NCI-H1694 (cell line): ENCODE measurements around the gene LRP1B.

ENCODE experiments used
- DNase-seq: peaks from one replicate; lab custom pipeline; 2025; lab: John Stamatoyannopoulos, UW

LRP1B gene

DNA sequence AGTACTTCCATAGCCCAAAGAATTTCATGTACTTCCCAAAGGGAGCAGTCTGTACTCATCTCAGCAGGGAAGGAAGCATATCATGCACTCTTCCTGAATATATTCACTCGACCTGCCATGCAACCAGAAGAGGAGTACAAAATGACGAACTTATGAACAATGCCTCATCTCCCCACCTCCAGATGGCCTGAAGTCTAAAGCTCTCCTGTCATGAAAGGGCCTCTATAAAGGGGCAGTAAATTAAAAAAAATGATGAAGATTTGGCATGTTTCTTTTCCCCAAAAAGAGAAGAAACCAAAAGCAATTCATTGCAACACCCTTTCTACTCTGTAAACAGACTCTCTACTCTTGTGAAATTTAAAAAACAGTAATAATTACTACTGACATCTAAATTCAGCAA is 1601.1 kb downstream of the LRP1B start:
- DNase-seq, result no peak

DNA sequence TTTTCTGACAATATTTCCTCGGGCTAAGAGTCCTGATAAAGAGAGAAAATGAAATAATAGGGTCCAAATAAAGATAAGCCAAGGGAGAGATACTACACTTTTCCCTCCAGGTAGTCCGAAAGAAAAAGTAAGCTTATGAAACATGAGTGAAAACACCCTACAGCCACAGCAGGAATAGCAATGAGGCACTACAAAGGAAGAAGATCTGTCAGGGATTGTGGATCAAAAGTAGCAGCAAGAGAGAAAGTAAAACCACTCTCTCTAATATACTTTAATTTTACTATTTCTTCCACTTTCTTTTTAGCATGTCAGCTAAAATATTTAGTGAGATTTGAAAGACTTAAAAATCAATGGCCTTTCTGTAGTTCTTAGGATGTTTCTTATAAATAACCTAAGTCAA is 1601.8 kb downstream of the LRP1B start:
- no peak for DNase-seq

DNA sequence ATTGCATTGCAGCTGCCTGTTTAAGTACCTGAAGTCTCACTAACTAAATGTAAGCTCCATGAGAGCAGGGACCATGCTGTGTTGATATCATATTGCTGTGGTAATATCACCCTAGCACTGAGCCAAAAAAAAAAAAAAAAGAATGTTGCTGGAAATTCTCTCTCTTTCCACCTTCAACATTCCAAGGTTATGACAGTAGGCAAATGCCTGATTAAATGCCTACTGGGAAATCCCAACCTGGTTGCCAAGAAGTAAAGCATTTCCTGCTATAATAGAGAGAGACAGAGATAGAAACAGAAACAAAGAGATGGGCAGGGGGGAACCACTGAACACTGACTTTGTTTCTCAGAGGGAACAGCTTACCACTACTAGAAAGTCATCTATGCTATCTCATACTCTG is 1604.2 kb downstream of the LRP1B start:
- no peak for DNase-seq

DNA sequence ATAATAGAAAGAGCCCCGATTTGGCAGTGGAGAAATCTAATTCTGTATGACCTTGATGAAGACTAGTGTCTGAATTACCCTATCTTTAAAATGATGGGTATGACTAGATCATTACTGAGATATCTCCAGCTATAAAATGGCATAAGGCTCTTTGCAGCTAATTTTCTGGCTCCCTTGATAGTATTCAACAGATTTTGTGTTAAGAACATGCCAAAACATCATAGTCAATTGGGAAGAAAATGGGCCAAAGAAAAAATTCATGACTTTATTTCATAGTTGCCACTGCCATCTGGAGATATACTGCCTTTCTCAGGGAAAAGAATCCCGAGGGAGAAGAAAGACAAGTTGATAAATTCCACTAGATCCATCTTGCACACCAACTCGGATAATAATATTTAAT is 1618.7 kb downstream of the LRP1B start:
- no peak for DNase-seq

DNA sequence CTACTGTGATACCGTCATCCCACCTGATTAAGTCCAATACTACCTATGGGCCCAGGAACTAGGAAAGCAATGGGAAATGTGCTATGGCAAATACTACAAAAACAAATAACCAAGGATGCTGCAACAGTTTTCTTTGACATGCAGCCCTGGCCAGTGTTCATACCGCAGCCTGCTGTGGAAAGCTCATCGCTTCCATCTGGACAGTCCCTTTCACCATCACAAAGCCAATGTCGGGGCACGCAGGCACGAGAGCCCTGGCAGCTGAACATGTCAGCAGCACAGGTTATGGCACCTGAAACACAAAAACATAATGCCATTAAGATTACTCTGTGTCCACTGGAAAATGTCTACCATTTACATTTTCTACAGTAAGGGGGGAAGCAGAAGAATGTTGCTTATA is 1621.1 kb downstream of the LRP1B start:
- DNase-seq, result no peak

DNA sequence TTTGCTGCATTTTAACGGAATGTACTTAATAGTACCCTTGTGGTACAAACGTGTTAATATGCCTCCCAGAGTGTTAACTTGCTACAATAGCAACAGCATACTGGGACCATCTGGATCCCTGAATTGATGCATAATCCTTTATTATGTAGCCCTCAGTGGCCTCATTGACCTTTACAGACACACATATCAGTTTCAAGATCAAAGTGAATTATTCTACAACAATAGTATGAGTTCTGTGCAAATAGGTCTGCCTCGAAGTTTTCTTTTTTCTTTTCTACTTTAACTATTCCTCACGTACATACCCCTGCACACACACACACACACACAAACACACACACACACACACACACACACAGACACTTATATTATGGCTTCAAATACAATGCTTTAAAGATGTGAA is 1622.1 kb downstream of the LRP1B start:
- no peak for DNase-seq

DNA sequence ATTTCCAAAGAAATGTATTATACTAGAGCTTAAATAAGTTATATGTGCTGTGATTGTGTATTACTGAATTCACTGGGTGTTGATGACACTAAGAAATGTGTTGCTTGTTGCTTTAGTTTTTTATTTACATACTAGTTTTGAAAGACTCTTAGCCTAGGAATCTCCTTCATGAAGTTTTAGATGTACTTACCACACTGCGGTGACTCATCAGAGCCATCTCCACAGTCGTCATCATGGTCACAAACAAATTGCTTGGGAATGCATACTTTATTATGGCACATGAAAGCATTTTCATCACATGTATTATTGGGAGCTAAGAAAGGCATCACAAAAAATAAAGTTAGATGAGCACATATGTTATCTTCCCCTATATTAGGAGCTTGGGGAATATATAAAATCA is 1624.2 kb downstream of the LRP1B start:
- DNase-seq, result no peak

DNA sequence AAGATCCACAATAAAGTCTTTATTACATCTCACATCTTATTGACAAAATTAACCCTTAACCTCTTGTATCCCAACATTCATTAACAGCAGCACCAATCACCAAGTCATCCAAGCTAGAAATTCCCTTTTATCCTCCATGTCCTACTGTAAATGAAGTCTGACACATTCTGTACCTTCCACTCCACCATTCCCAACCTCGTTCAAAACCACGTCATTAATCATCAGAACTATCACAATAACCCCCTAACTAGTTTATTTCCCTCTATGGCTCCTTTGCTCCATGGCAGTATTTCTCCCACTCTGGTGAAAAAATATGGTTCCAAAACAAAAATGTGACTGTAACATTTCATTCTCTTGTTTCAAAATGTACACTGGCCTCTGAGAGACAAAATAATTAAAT is 1626.2 kb downstream of the LRP1B start:
- no peak for DNase-seq

DNA sequence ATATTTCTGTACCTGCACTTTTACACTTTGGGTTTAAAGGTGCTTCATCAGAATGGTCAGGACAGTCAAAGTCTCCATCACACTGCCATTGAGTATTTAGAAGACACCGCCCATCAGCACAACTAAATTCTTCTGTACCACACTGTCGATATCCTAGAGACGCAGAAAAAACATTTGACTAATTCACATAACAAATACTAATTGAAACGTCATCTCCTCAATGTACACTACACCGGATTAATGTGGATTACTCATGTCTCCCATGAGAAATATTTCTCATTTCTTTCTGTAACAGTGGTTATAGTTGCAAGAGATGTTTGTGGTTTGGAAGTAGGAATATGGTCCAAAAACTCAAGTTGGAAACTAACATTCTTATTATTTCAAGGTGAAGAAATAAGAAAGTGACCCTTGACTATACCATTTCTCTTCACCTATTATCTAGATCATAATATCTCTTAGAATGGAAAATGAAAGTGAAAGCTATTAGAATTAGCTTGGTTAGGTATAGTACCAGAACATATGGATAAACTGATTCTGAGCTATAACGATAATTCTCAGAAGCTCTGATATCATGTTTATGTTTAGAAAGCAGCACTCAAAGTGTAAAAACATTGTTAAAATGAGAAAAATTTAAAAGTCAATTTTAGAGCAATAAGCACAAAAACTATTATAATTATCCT is 1627.7 kb downstream of the LRP1B start:
- no peak for DNase-seq

DNA sequence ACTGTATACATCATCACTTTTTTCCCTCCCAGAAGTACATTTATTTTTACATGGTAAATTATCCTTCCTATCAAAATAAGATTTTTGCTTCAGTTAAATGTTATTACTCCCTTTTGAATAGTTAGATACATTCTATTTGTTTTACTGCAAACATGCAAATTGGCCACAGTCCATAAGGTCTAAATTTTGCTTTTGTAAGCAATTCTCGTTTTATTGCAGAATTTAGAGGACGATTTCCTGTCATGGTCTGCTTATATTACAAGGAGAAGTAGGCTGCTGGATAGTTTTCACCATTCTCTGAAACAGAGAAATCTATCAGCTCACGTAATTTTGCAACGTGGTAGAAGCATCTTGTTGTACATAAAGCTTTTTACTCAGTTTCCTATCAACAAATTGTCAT is 1632.5 kb downstream of the LRP1B start:
- no peak for DNase-seq

DNA sequence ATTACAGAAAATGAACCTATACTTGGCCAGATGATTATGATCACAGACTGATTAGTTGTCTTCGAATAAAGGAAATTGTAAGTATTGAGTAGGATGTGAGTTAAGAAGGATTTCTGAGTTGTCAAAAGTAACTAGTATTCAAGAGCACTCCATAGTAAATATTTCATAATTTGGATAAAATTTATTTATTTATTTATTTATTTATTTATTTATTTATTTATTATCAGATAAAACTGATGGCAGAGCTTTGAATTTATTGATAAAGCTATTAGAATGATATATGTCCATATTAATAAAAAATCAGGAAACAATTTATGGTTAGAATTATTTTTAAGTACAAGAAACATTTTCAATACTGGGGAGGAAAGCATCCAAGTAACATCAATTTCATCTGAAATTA is 1634.1 kb downstream of the LRP1B start:
- DNase-seq, result no peak

DNA sequence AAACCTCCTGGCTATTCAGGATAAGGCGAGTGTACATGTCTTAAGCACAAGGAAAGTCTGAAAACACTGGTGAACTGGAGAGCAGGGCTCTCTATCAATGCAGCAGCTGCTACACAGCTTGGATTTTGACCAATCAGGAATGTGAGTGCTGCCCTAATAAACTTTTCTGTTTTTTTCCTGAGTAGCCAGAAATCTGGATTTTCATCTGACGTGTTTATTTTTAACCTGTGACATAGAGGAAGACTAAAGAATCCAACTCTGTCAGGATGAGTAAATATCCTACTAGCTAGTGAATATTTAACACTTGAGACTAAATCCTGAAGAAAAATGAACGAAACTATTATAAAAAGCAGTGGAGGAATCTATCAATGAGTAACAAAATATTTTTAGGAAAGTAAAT is 1638.9 kb downstream of the LRP1B start:
- no peak for DNase-seq

DNA sequence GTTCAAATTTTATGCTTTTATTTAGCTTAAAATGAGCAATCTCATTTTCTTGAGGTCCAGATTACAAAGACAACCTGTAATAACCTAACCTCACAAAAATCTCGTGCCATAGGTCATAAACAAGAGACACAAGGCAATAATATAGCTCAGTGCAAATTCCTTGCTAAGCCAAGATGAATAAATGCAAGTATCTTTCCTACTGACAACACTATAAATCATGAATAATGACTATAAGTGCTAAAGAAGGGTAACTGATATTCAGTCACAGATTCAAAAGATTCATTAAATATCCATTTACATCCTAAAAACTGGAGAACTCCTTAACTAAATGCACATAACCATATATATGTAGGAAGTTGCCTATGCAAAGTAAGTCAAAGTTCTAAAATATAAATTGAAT is 1641.6 kb downstream of the LRP1B start:
- no peak for DNase-seq

DNA sequence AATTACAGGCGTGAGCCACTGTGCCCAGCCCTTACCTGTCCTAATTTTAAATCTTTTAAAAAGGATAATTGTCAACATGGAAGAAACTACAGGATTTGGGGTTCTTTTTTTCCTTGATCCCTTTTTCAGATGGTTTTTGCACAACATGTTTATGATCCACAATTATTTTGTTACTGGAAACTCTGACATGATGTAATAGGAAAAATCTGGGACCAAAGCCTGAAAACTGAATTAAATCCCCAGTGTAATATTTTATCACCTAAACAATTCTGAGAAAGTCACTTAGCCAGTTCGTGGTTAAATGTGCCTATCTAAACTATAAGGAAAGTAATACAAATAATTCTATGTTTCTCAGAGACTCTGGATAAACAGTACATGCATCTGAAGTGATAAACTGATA is 1649.7 kb downstream of the LRP1B start:
- no peak for DNase-seq

DNA sequence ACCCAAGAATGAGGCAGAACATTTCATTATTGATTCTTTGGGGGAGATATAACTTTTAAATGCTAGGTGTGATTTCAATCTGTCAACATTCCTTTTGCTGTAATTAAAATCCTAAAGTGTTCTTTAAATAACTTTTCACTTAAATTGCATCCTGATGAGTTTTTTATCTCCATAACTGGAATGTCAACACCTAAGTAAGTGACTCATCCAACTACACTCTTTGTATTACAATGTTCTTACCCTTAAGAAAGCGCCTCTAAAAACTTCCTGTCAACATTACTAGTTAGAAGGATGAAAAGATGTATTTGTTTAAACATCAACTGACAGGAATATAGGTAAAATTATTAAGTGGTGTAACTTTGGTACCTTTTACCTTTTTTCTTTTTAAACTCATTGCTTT is 1657.0 kb downstream of the LRP1B start:
- no peak for DNase-seq

DNA sequence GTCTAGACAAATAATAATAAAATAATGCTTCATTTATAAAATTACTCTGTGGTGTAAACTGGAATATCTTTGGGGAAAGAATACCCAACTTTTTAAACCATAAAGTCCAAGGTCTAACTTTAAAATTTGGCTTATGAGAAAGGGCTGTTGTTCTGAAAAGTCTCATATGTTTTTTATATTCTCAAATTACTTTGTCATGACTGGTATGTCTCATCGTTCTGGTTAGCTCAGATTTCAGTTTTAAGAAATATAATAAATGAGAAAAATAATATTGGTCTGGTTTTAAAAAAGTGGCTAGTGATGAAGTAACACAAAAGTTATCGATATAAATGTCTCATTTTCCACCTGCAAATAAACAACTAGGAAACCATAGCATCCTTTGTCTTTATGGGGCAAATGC is 1658.1 kb downstream of the LRP1B start:
- DNase-seq, result no peak

DNA sequence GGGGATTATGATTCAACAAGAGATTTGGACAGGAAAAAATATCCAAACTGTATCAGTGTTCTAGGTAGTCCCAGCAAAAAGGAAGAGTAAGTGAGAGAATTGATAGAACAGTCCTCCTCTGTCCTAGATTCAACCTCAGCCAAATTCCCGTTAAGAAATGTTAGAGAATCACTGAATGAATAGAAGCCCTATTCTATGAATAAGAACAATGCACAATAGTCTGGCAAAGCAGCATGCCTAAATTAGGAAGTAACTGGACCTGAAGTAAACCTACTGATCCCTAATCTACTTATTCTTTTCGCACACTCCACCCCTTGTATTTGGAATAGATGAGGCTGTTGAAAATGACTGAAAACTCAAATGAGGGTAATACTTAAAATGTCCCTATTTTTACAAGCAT is 1665.5 kb downstream of the LRP1B start:
- DNase-seq, result no peak

DNA sequence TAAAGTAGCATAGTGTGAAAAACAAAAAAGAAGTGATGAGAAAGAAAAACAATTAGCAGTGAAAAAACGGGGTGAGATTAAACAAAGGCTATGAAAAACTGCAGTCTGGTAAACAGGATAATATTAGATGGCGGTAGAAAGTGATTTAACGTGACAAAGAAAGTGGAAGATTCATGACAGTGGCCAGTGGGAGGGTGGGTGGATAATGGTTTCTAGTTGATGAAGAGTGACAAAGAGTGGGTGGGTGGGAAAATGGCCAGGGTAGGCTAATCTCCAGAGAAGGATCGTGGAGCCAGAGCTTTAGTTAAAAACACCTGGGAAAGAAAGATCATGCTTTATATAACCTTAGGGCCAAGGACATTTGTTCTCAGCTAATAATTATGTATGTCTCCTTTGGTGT is 1667.8 kb downstream of the LRP1B start:
- no peak for DNase-seq

DNA sequence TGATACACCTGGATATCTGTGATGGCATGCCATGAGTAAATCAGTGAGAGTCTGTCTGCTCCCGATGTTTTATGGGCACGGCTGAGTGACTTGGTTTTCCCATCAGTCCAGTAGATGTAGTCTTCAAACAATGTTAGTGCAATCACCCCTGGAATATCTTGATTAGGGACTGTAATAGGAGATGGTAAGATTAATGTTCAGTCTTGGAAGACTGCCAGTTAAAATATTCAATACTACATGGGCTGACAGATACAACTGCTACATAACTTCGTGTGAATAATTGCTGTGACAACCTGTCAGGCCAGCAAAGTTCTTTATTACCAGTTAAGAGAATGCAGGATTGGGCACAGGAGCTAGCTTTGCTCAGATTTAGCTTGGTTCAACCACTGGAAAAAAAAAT is 1673.3 kb downstream of the LRP1B start:
- no peak for DNase-seq

DNA sequence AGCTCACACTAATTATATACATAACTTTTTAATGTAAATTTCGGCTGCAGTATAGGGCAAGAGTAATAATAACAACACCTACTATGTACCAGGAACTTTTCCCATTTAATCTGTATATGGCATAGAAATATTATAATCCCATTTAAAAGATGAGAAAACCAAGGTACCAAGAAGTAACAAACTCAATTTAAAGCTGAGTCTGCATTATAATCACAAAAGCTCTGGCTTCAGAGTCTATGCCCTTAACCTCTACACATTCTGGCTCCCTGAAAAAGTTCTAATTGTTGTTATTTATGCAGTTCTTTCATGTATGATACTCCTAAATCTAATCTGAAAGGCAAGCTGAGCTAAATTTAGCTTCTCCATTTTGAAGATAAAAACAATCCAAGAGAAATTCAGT is 1675.5 kb downstream of the LRP1B start:
- DNase-seq, result no peak

DNA sequence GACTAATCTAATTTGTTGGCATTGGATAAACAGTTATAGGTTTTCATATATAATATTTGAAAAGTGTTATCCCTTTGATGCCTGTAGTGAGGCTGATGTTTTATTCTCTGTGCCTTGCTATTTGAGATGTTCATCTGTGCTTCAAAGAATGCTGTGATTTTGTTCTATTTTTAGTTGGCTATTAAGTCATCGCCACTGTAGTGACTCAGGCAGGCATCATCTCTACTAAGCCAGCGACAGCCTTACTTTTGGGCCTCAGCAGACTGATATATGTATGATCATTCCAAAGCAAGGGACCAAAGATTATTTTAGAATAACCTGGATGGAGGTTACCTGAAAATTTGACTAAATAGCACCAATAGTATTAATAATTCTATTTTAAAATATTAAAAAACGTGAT is 1676.1 kb downstream of the LRP1B start:
- DNase-seq, result no peak

DNA sequence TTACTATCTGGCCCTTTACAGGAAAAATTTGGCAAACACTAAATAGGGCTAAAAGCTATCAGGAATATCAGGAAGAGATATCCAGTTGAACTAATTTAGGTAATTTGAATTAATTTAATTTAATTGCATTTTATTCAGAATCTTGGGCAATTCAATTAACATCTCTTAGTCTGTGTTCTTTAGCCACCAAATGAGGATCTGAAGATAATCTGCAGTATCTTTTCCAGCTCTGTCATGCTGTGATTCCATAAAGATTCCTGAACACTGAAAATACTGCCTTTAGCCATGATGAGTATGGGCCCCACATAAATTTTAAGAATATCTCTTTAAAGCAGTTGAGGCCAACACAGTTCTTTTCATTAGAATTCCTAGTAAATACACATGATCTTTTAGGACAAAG is 1679.5 kb downstream of the LRP1B start:
- no peak for DNase-seq

DNA sequence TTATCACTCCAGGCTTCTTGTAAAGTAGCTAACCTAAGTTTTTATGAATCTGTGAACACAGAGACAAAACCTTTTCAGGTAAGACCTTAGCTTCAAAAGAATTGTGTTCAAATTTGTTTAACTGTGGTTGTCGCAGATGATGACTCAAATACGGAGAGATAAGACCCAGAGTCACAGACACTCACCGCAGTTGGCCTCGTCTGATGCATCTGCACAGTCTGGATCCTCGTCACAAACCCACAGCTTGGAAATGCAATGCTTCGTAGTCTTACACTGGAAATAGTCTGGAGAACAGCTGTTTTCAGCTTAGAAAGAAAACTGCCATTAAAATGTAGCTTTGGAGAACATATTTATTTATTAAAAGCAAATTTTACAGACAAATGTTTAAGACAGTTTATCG is 1688.5 kb downstream of the LRP1B start:
- DNase-seq, result no peak

DNA sequence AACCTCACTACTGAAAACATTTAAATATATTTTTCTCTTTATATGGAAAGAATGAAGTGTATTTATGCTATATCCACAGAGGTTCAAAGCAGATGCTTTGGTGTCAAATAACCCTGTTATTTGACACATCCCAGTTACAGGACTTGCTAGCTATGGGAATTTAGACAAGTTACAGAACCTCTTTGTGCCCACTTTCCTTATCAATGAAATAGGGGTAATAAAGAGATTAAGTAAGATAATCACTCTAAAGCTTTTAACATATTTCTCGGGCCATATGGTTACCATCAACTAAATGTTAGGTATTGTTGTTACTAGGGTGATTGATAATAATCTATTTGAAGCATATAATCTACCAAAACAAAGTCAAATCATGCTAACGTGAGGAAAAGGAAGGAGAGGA is 1690.0 kb downstream of the LRP1B start:
- DNase-seq, result no peak

DNA sequence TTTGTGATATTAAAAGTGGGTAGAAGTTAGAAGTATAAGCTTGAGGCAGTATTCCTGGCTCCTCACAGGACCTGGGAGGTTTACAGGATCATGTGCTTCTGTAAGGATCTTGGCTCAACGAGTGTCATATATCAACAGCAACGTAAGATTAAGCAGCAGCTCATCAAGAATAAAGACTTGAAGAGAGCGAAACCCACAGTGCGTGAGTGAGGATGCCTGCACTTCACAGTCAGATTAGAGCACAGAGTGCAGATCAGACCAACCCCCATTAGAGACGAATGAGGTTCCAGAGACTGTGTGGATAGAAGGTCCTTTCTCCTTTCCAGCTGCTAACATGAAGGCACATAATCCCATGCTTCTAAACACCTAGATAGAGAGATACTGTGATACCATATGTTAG is 1693.9 kb downstream of the LRP1B start:
- no peak for DNase-seq
